ENCODE measurements around the gene NR5A1. TPM values are rescaled to one million over a fixed set of nuclear protein-coding genes. Genes with fewer than 3 reads are reported as not detected.

NR5A1 gene
- polyA plus RNA-seq, 1 experiment = not detected

GRCh38 chr9:124537926-124538325, 30.7 kb upstream of the NR5A1 start:
- no peak for TF ChIP-seq CTCF (IDR thresholded peaks at IDR 0.05; ENCODE audit: low read depth, low read length)
- Histone ChIP-seq H3K27me3 (ENCODE audit: control insufficient read depth, insufficient read depth, low read length) (peaks cover 10% of the 10 kb centered on the region), H3K4me3 (ENCODE audit: low read depth, low read length) (no peak overlapping the region), H3K9me3 (ENCODE audit: control insufficient read depth, insufficient read depth, low read length) (no peaks in the 10 kb centered on the region), H3K27ac (ENCODE audit: low read depth, low read length) (no peak overlapping the region)
- ChIA-PET CTCF (interaction anchor here (1.0 to 5.7 kb wide), 19 partner anchors 12 to 214 kb away, joined by 3 to 139 read pairs (median 5); partner anchors contain the start of gene PSMB7), POLR2A (no interaction called here)
- DNase-seq (ENCODE audit: low read depth, low spot score) = no peak

GRCh38 chr9:124535846-124536245, 28.6 kb upstream of the NR5A1 start:
- DNase-seq (ENCODE audit: low read depth, low spot score) = no peak
- Histone ChIP-seq H3K27me3 (ENCODE audit: control insufficient read depth, insufficient read depth, low read length) (peaks cover 2% of the 10 kb centered on the region), H3K27ac (ENCODE audit: low read depth, low read length) (no peak overlapping the region), H3K9me3 (ENCODE audit: control insufficient read depth, insufficient read depth, low read length) (no peaks in the 10 kb centered on the region), H3K4me3 (ENCODE audit: low read depth, low read length) (no peak overlapping the region)
- ChIA-PET POLR2A (interaction anchor here (0.6 kb wide), 1 partner anchor 136 kb away, joined by 3 read pairs; no protein-coding TSS in a partner anchor), CTCF (interaction anchor here (0.7 to 5.7 kb wide), 13 partner anchors 10 to 286 kb away, joined by 3 to 139 read pairs (median 11); partner anchors contain the start of gene PSMB7)
- no peak for TF ChIP-seq CTCF (IDR thresholded peaks at IDR 0.05; ENCODE audit: low read depth, low read length)

- ChIA-PET CTCF (interaction anchor here (0.6 to 2.4 kb wide), 4 partner anchors 9 to 227 kb away, joined by 4 to 7 read pairs (median 4); no protein-coding TSS in a partner anchor), POLR2A (no interaction called here)
These were observed 25.7 kb upstream of the NR5A1 start for GRCh38 chr9:124532897-124533296.

GRCh38 chr9:124531115-124531514, 23.9 kb upstream of the NR5A1 start:
- DNase-seq (ENCODE audit: low read depth, low spot score) = no peak
- no peak for TF ChIP-seq CTCF (IDR thresholded peaks at IDR 0.05; ENCODE audit: low read depth, low read length)
- Histone ChIP-seq H3K9me3 (ENCODE audit: control insufficient read depth, insufficient read depth, low read length) (no peaks in the 10 kb centered on the region), H3K27ac (ENCODE audit: low read depth, low read length) (no peak overlapping the region), H3K4me3 (ENCODE audit: low read depth, low read length) (no peak overlapping the region), H3K27me3 (ENCODE audit: control insufficient read depth, insufficient read depth, low read length) (peaks cover 3% of the 10 kb centered on the region)
- POLR2A ChIA-PET = no interaction called here
- CTCF ChIA-PET = interaction anchor here (1.4 kb wide), 1 partner anchor 20 kb away, joined by 5 read pairs; no protein-coding TSS in a partner anchor

More at GRCh38 chr9:124532897-124533296, 25.7 kb upstream of the NR5A1 start:
- DNase-seq (ENCODE audit: low read depth, low spot score) = no peak
- H3K4me3 ChIP-seq (ENCODE audit: low read depth, low read length) = no peak overlapping the region
- no peak for TF ChIP-seq CTCF (IDR thresholded peaks at IDR 0.05; ENCODE audit: low read depth, low read length)
- H3K9me3 ChIP-seq (ENCODE audit: control insufficient read depth, insufficient read depth, low read length) = no peaks in the 10 kb centered on the region
- H3K27me3 ChIP-seq (ENCODE audit: control insufficient read depth, insufficient read depth, low read length) = peaks cover 3% of the 10 kb centered on the region
- no peak overlapping the region for H3K27ac ChIP-seq (ENCODE audit: low read depth, low read length)

- CTCF ChIA-PET = interaction anchor here (1.4 kb wide), 1 partner anchor 21 kb away, joined by 5 read pairs; no protein-coding TSS in a partner anchor
- H3K9me3 ChIP-seq (ENCODE audit: control insufficient read depth, insufficient read depth, low read length) = no peaks in the 10 kb centered on the region
- POLR2A ChIA-PET = no interaction called here
- no peak overlapping the region for H3K4me3 ChIP-seq (ENCODE audit: low read depth, low read length)
- peaks cover 3% of the 10 kb centered on the region for H3K27me3 ChIP-seq (ENCODE audit: control insufficient read depth, insufficient read depth, low read length)
- no peak for TF ChIP-seq CTCF (IDR thresholded peaks at IDR 0.05; ENCODE audit: low read depth, low read length)
- DNase-seq (ENCODE audit: low read depth, low spot score) = no peak
- no peak overlapping the region for H3K27ac ChIP-seq (ENCODE audit: low read depth, low read length)
These were observed 23.0 kb upstream of the NR5A1 start for GRCh38 chr9:124530246-124530645.

Measured in AG04450 (cell line).